ENCODE results near the gene NKD1. TPM values are rescaled to one million over a fixed set of nuclear protein-coding genes. Genes with fewer than 3 reads are reported as not detected.
"Not testable (repeated sequence)": the region's sequence is repeated elsewhere in the genome, so short reads cannot be mapped to it uniquely, and the experiment has no call there.

NKD1 gene
- total RNA-seq, 2 donors from 2014 or later, result 2.3 TPM

DNA sequence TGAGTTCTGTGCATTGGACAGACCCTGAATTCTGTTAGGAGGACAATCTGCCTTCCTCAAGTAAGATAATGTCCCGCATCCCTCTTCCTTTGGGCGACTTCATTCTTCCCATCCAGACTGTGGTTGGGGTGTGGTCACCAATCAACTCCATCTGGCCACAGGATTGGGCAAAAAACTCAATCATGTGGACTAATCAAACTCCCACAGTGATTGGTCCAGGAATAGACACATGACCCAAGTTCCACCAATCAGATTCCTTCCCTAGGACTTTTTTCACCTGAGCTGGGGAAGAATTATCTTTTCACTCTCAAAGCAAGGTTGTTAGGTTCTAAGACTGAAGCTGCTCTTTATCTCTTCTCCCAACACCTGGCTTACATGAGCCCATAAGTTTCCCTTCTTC lies 13.2 kb upstream of the NKD1 start:
- no peak for DNase-seq
- TF ChIP-seq, protein P1, sequence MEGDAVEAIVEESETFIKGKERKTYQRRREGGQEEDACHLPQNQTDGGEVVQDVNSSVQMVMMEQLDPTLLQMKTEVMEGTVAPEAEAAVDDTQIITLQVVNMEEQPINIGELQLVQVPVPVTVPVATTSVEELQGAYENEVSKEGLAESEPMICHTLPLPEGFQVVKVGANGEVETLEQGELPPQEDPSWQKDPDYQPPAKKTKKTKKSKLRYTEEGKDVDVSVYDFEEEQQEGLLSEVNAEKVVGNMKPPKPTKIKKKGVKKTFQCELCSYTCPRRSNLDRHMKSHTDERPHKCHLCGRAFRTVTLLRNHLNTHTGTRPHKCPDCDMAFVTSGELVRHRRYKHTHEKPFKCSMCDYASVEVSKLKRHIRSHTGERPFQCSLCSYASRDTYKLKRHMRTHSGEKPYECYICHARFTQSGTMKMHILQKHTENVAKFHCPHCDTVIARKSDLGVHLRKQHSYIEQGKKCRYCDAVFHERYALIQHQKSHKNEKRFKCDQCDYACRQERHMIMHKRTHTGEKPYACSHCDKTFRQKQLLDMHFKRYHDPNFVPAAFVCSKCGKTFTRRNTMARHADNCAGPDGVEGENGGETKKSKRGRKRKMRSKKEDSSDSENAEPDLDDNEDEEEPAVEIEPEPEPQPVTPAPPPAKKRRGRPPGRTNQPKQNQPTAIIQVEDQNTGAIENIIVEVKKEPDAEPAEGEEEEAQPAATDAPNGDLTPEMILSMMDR (IDR thresholded peaks at IDR 0.05), result no peak
- no peak overlapping the region for H3K9ac ChIP-seq (ENCODE audit: low read depth in 2 of 2, low read length in 2 of 2)
- no peaks in the 10 kb centered on the region for H3K4me1 ChIP-seq
- H3K9me3 ChIP-seq, result no peaks in the 10 kb centered on the region
- H3K4me3 ChIP-seq, result no peak overlapping the region
- H3K27me3 ChIP-seq, result no peaks in the 10 kb centered on the region
- H3K36me3 ChIP-seq, result no peaks in the 10 kb centered on the region
- intact Hi-C loops (cut with DNase I), result no loop called here
- H3K27ac ChIP-seq, result no peak overlapping the region

DNA sequence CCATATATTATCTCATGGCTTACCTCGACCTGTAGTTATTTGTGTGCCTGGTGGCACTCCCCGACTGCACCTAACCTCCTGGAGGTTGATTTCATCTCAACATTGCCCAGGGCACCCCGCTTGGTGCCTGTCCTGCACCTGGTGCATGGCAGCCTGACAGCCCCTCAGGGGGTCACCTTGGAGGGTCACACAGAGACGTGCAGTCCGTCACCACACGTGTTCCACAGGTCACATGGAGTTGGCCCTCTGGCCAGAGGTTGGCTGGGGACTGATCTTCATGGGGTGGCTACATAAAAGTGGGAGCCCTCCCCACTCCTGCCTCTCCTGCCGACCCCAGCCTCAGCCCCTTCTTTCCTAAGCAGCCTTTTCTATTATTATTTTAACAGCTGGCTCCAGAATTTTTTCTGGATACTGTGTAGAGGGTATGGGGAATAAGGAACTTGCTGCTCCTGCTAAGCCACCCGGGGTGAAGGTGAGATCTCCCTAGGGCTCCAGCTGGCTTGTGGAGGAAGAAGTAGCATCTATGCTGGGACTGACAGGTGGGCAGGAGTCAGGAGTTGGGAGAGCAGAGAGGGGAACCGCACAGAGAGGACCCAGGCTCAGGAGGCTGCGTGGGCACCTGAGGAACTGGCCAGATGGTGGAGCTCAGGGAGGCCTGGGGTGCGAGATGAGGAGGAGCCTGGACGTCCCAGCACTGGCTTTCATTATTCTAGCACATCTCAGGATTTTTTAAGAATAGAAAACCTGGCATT lies 12.5 kb upstream of the NKD1 start:
- Histone ChIP-seq H3K36me3 (no peaks in the 10 kb centered on the region), H3K27ac (no peak overlapping the region), H3K27me3 (no peaks in the 10 kb centered on the region), H3K4me3 (no peak overlapping the region), H3K9me3 (no peaks in the 10 kb centered on the region), H3K4me1 (no peaks in the 10 kb centered on the region), H3K9ac (ENCODE audit: low read depth in 2 of 2, low read length in 2 of 2) (no peak overlapping the region)
- intact Hi-C loops (cut with DNase I), result no loop called here
- TF ChIP-seq, protein P1 (IDR thresholded peaks at IDR 0.05), result no peak
- no peak for DNase-seq

DNA sequence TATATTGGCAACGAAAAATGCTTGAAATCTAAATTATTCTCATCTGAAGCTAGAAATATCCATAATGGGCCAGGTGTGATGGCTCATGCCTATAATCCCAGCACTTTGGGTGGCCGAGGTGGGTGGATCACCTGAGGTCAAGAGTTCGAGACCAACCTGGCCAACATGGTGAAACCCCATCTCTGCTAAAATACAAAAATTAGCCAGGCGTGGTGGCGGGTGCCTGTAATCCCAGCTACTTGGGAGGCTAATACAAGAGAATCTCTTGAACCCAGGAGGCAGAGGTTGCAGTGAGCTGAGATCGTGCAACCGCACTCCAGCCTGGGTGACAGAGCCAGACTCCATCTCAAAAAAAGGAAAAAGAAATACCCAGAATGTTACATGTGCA lies 11.9 kb upstream of the NKD1 start:
- H3K27ac ChIP-seq; intact Hi-C loops (cut with DNase I); H3K9ac ChIP-seq (ENCODE audit: low read depth in 2 of 2, low read length in 2 of 2); H3K9me3 ChIP-seq; H3K4me1 ChIP-seq; H3K36me3 ChIP-seq; H3K27me3 ChIP-seq; H3K4me3 ChIP-seq; DNase-seq: not testable (repeated sequence)

DNA sequence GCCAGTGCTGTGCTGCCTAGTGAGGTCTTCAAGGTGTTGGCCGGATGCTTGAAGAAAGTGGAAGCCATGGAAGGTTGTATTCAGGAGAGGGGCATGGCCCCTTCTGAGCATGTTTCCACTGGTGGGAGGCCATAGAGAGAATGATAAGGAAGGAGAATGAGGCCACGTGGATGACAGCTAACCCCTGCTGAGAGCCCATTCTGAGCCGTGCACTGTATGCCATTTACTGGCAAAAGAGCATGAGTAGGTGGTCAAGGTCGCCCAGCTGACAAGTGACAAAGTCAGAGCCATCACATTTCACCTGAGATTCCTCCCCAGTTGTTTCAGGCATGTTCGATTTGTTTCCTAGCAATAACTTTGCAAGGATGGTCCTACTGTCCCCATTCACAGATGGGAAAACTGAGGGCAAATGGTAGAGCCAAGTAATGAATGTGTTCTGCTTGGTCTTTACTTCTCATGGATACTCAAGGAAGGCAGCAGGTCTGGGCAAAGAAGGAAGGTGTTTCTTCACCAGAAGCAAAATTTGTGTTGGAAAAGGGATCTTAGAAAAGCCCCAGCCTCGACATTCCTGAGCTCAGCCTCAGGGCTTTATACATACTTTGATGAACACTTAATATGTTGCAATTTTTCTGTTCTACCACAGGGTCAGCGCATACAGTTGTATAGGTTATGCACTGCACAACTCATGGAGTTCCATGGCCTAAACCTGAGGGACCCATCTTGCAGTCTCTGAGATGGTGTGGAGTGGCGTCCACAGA lies 10.5 kb upstream of the NKD1 start:
- TF ChIP-seq, protein P1 (IDR thresholded peaks at IDR 0.05), result no peak
- no peak overlapping the region for H3K4me3 ChIP-seq
- no peaks in the 10 kb centered on the region for H3K27me3 ChIP-seq
- H3K9ac ChIP-seq (ENCODE audit: low read depth in 2 of 2, low read length in 2 of 2), result no peak overlapping the region
- no peak for DNase-seq
- H3K27ac ChIP-seq, result no peak overlapping the region
- intact Hi-C loops (cut with DNase I), result no loop called here
- no peaks in the 10 kb centered on the region for H3K4me1 ChIP-seq
- H3K9me3 ChIP-seq, result no peaks in the 10 kb centered on the region
- H3K36me3 ChIP-seq, result no peaks in the 10 kb centered on the region

DNA sequence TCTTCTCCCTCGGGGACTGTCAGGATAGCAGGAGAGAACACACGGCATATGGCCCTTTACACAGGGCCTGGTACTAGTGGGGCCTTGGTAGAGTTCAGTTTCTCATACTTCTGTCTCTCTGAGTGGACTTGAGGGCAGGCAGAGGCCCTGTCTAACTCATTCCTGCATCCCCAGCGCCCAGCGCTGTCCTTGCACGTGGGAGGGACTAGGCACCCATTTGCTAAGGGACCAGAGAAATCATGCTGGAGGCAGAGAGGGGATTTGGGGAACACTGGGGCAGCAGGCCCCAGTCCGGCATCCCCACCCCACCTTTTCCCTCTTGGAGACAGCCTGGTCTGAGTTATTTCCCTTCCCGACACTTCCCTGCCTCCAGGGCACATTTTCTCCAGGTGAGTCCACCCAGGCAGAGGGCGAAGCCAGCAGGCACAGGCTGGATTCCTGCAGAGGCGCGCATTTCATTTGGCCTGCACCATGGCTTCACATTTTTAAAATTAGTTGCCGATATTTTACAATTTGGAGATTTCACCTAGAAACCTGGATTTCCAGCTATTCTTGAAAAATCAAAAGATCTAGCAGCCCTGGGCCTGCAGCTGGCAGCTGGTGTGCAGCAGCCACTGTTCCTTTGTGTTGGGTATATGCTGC lies 9.7 kb upstream of the NKD1 start:
- H3K36me3 ChIP-seq, result no peaks in the 10 kb centered on the region
- no peaks in the 10 kb centered on the region for H3K4me1 ChIP-seq
- no peak for DNase-seq
- intact Hi-C loops (cut with DNase I), result no loop called here
- TF ChIP-seq, protein P1 (IDR thresholded peaks at IDR 0.05), result no peak
- no peaks in the 10 kb centered on the region for H3K27me3 ChIP-seq
- H3K27ac ChIP-seq, result no peak overlapping the region
- no peak overlapping the region for H3K4me3 ChIP-seq
- no peaks in the 10 kb centered on the region for H3K9me3 ChIP-seq
- H3K9ac ChIP-seq (ENCODE audit: low read depth in 2 of 2, low read length in 2 of 2), result no peak overlapping the region

All from colonic mucosa (tissue), 4 donors.